ENCODE measurements around the gene GSTO1.
A peak's percentile ranks its signal among the peaks of the same experiment; 100 is the strongest.
"Not testable (repeated sequence)": the region's sequence is repeated elsewhere in the genome, so short reads cannot be mapped to it uniquely, and the experiment has no call there.

Gene GSTO1

DNA sequence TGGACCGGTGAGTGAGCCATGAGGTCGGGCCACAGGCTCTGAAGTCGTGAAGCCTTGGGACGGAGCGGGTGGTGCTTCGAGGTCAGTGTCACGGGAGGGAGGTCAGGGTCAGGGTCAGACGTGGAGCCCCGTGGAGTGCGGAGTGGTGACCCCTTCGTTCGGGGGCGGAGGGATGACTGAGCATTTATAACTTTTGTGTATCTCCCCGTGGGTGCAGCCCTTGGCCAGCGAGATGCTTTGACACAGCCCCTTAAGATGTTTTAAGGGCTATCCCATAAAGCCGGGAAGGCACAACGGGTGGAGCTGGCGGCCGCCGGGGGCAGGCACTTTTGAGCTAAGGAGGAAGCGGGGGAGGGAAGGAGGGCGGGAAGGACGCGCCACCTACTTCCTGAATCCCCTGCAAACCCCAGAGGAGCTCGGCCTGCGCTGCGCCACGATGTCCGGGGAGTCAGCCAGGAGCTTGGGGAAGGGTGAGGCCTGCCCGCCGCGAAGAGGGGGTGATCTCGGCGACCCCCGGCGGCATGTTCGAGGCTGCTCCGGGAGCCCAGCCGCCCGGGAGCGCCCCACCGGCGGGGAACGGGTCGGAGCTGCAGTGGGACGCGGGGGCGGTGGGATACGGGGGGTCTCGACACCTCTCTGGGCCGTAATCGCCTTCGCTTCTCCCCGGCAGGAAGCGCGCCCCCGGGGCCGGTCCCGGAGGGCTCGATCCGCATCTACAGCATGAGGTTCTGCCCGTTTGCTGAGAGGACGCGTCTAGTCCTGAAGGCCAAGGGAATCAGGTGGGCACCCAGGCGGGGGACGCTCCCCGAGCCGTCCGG lies at the start of gene GSTO1:
Gene GSTO1 (plus strand): TSS at position 400 of the 818 bp plus-strand sequence. CDS start 37 bp downstream, at position 437.
- peak; percentile 60 for DNase-seq

DNA sequence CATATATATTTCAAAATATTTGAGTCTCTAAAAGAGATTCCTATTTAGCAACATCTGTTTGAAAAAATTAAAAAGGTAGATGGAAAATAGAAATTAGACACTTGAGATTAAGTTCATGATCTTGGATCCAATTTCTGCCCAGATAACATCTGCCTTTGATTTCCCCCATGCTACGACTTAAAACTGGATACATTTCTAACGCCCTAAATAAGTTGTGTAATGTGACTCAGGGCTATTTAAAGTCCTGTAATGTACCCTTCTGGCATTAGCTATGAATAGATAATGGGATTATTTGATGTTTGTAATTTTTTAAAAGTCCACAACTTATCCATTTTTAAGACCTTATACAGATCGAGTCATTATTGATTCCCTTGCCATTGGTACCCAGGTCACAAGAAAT lies 46.0 kb upstream of the GSTO1 start:
- no peak for DNase-seq

DNA sequence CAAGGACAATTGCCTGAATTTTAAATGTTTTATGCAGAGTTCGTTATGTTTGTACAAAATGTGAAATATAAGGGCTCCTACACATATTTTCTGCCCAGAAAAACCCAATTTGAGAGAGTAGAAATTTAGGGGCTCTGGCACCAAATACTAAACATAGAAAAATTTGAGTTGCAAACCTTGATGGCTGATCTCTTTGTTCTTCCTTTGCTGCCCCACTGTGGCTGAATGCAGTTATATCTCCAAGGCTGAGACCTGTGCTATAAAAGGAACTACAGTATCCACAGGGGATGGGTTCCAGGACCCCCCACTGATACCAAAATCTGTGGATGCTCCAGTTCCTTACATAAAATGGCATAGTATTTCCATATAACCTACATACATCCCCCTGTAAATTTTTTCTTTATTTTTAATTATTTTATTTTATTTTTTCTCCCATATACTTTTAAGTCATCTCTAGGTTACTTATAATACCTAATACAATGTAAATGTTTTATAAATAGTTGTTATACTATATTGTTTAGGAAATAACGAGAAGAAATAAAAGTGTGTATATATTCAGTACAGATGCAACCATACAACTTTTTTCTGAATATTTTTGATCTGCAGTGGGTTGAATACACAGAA lies 45.0 kb upstream of the GSTO1 start:
- DNase-seq: no peak

DNA sequence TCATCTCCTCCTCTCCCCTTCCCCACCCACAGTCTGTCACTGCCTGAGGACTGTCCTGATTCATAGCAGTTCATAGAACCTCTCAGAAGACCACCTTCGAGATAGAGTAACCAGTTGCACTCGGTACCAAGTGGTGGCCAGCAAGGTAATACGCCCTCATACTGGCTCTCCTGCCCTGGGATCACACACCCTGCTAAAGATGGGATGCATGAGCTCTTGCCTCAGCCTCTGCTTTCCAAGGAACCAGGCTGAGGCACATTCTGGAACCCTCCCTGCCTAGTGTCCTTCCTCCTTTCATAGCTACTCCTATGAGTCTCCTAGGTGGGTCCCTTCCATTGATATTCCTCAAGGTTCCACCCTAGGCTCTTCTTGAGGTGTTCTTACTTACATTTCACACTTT lies 38.1 kb upstream of the GSTO1 start:
- DNase-seq: no peak

DNA sequence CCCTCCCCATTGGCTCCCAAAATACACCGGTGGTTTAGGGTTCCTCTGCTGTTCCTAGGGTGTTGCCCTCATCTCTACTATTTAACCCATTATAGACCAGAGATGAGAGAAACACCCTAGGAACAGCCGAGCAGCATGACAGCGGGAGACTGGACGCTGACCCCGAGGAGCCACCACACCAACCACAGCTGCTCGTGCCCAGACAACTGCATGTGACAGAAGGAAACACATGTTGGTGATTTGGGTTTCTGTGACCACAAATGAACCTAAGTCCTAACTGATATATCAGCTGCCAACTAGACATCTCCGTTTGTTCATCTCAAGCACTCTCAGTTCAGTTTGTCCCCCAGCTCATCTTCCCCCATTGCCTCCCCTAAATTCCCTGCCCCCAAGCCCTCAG lies 35.9 kb upstream of the GSTO1 start:
- no peak for DNase-seq

DNA sequence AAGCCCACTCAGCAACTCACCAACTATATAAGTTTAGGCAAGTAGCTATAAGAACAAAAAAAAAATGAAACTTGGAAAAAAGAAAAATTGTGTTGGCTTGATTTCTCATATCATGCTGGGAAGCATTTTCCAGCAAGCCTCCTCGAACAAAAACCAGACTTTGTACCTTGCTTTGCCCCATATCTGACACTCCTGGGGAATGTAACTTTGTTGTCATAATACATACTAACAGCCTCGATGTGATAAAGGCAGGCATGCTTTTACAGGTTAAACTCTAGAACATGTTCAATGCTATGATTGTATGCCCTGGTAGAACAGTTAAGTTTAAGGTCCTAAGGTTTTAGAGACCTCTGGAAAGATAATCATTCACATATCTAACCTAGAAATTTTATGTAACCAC lies 34.2 kb upstream of the GSTO1 start:
- DNase-seq: no peak

DNA sequence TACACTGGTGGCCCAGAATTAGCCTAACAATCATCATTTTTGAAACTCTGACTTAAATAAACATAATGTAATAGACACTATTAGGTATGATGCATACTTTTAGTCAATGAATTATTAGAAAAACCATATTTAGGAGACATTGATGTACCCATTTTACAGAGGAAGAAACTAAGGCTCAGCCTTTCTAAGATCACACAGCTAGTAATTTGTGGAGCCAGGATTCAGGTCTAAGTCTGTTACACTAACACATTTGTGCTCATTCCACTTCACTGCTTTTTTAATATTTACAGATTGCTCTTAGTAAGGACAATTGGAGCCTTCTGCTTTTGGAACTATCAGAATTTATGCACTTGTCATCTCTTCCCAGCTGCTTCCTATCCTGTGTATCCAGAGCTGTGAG lies 31.4 kb upstream of the GSTO1 start:
- no peak for DNase-seq

DNA sequence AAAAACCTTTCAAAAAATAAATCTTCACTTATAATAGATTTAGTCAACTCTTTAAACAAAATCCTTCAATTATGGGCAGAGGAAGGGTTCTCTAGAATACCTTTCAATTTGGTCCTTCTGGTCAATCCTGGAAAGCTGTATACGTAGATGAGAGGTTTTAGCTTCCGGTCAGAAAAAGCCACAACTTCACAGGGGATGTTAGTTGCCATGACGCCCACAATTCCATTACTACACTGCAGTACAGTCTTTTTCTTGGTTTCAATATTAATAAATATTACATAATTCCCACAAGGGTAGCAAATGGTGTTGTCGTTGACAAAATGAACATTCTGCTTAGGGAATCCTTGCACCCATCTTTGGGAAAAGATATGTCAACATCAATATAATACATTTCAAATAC lies 24.2 kb upstream of the GSTO1 start:
- no peak for DNase-seq

- peak; percentile 89 for DNase-seq
Observed at GRCh38 chr10:104231784-104232612, 22.7 kb upstream of the GSTO1 start, which contains the start of gene CFAP43. TSS of gene CFAP43 (minus strand) at chr10:104232364. CDS start at chr10:104232246, 118 bp downstream.

DNA sequence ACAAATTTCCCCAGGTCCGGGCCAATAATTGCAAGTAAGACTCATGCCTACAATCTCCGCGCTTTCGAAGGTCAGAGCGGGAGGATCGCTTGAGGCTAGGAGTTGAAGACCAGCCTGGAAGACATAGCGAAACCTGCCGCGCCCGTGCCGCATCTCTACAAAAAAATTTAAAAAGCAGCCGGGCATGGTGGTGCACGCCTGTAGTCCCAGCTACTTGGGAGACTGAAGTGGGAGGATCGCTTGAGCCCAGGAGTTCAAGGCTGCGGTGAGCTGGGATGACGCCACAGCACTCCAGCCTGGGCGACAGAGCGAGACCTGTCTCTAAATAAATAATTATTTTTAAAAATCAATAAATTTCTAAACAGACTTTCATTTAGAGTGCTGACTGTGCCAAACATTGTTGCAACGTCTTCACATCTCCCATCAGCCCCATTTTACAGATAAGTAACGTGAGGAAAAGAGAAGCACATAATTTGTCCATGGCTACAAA lies 22.0 kb upstream of the GSTO1 start:
- no peak for DNase-seq

- no peak for DNase-seq
Observed at GRCh38 chr10:104233817-104234216, 20.9 kb upstream of the GSTO1 start.

DNA sequence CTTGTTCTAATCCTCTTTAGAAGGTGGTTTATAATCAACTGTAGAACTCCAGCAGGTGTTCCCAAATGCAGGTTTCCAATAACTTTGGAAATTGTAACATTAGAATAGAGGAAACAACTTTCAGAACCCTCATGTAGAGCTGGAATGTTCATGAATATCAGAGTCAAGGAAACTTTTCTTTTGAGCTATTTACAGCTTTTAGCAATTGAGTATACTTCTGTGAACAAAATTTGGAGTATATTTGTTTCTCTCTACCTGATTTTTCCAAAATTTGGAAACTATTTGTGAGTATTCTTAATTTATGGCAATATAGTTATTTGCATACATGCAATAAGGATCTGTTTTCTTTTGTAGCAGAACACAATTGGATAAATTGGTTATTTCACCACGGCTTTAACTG lies 19.8 kb upstream of the GSTO1 start:
- no peak for DNase-seq

GRCh38 chr10:104235801-104236200 lies 18.9 kb upstream of the GSTO1 start:
- DNase-seq: no peak

- no peak for DNase-seq
Observed at GRCh38 chr10:104240078-104240477, 14.6 kb upstream of the GSTO1 start.

DNA sequence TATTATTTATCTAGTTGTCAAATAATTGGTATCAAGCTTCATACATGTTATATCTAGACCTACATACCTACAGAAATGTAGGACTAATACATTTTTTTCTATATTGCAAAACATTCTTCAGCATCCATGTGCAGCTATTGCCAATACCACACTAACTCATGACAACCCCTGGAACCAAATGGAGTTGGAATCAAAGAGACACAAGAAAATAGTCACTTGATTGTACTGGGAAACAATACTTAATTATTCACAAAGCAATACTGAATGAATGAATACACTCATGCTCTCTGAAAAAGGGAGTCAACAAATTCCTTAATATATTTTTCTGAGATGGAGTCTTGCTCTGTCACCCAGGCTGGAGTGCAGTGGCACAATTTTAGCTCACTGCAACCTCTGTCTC lies 12.1 kb upstream of the GSTO1 start:
- no peak for DNase-seq

GRCh38 chr10:104243009-104243408 lies 11.7 kb upstream of the GSTO1 start:
- DNase-seq: not testable (repeated sequence)

DNA sequence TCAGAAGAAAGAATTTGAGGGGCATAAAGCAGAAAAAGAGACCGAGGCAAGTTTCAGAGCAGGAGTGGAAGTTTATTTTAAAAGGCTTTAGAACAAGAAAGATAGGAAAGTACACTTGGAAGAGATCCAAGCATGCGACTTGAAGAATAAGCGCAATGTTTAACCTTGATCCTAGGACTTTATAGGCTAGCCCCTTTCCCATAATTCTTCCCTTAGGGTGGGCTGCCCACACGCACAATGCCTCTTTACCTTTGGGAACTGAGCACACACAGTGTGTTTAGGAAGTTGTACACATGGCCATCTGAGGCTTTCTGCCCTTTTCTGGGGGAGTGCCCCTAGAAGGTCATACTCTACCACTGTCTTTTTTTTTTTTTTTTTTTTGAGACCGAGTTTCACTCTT lies 11.2 kb upstream of the GSTO1 start:
- no peak for DNase-seq

DNA sequence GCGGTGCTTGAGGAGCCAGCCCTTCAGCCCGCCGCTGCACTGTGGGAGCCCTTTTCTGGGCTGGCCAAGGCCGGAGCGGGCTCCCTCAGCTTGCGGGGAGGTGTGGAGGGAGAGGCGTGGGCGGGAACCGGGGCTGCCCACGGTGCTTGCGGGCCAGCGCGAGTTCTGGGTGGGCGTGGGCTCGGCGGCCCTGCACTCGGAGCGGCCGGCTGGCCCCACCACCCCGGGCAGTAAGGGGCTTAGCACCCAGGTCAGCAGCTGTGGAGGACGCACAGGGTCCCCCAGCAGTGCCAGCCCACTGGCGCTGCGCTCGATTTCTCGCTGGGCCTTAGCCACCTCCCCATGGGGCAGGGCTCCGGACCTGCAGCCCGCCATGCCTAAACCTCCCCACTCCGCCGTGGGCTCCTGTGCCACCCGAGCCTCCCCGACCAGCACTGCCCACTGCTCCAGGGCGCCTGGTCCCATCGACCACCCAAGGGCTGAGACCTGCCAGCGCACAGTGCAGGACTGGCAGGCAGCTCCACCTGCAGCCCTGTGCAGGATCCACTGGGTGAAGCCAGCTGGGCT lies 9.5 kb upstream of the GSTO1 start:
- DNase-seq: no peak

GRCh38 chr10:104246976-104247375 lies 7.7 kb upstream of the GSTO1 start:
- DNase-seq: no peak

DNA sequence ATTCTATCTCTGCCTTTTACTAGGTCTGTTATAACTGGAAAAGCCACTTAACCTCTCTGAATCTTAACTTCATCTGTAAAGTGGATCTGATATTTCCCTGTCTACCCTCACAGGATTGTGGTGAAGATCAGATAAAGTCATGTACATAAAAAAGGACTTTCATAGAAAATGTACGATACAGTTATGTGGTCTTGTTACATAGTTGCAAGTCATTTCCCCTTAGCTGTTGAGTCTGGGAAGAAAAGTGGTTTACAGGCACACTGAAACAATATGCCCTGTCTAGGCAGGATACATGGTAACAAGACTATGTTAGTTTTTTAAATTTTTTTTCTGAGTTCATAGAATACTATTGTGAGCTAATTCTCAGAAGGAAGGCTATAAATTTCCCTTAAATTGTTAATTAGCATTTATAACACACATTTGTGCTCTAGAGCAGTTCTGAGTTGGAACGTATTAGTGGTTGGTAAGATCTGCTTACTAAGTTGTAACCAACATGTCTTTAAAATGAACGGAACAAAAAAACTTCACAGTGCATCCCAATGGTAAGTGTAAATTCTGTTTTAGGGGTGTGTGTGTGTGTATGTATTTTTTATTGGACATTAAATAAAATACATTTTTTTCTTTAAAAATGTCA lies 7.1 kb upstream of the GSTO1 start:
- DNase-seq: no peak

DNA sequence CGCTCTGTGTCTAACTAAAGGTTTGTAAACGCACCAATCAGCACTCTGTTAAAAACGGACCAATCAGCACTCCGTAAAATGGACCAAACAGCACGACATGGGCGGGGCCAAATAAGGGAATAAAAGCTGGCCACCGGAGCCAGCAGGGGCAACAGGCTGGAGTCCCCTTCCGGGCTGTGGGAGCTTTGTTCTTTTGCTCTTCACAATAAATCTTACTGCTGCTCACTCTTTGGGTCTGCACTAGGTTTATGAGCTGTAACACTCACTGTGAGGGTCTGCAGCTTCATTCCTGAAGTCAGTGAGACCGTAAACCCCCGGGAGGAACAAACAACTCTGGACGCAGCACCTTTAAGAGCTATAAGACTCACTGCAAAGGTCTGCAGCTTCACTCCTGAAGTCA lies 5.8 kb upstream of the GSTO1 start:
- not testable (repeated sequence) for DNase-seq

GRCh38 chr10:104250371-104250770 lies 4.3 kb upstream of the GSTO1 start:
- no peak for DNase-seq

DNA sequence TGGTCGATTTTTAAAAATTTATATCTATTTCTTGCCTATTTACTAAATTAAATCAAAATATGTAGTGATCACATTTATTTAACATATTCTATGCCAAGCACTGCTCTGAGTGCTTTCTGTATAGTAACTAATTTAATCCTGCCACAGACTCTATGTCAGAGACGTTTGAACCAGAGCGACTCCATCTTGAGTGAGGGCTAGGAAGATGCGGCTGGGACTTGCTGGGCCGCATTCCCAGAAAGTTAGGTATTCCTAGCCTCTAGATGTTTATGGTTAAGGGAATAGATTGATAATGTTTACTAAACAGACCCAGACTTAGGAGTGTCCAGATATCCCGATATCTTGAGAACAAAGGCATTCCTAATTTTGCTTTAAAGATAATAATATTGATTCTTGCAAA lies 3.2 kb upstream of the GSTO1 start:
- no peak for DNase-seq
